ENCODE measurements around the gene P2RX7. TPM values are rescaled to one million over a fixed set of nuclear protein-coding genes. Genes with fewer than 3 reads are reported as not detected.

The P2RX7 gene
- polyA plus RNA-seq, 1 of the 3 experiments (the other 2 are of a cell fraction): 0.43 TPM

DNA sequence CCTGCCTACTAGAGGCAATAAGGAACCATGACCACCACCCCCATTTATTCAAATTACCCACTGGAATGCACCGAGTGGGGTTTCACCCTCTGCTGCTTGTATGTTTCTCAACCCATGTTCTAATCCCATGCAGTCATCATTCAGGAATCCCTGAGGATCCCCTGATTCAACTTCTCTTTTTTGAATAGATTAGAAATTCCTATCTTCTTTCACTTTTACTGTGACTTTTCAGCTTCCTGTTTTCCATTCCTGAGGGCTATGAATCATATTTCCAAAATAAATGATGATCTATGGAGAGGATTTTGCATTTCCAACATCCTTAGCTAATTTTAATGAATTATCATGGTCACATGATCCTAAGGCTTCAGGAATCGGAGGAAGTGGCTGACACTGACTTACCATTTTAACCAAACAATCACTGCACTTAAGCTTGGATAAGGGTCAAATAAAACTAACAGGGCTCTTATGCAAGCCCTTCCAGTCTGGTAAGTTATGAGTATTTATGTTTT lies 57.9 kb downstream of the P2RX7 start:
- Histone ChIP-seq H3K27me3 (ENCODE audit: insufficient read depth) (no peaks in the 10 kb centered on the region), H3K4me1 (ENCODE audit: control insufficient read depth in 1 of 2, insufficient read depth in 2 of 2, low read depth in 1 of 2, low read length in 1 of 2) (peaks cover 0 to 8% of the 10 kb centered on the region in 2 experiments; a peak in 1 of 4 replicates)
- CTCF ChIA-PET: no interaction called here
- TF ChIP-seq, protein P1, sequence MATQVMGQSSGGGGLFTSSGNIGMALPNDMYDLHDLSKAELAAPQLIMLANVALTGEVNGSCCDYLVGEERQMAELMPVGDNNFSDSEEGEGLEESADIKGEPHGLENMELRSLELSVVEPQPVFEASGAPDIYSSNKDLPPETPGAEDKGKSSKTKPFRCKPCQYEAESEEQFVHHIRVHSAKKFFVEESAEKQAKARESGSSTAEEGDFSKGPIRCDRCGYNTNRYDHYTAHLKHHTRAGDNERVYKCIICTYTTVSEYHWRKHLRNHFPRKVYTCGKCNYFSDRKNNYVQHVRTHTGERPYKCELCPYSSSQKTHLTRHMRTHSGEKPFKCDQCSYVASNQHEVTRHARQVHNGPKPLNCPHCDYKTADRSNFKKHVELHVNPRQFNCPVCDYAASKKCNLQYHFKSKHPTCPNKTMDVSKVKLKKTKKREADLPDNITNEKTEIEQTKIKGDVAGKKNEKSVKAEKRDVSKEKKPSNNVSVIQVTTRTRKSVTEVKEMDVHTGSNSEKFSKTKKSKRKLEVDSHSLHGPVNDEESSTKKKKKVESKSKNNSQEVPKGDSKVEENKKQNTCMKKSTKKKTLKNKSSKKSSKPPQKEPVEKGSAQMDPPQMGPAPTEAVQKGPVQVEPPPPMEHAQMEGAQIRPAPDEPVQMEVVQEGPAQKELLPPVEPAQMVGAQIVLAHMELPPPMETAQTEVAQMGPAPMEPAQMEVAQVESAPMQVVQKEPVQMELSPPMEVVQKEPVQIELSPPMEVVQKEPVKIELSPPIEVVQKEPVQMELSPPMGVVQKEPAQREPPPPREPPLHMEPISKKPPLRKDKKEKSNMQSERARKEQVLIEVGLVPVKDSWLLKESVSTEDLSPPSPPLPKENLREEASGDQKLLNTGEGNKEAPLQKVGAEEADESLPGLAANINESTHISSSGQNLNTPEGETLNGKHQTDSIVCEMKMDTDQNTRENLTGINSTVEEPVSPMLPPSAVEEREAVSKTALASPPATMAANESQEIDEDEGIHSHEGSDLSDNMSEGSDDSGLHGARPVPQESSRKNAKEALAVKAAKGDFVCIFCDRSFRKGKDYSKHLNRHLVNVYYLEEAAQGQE (IDR thresholded peaks at IDR 0.05; ENCODE audit: low read depth, low read length): no peak
- no peak for TF ChIP-seq FOXJ3 (CRISPR knock-in tag; IDR thresholded peaks at IDR 0.05)
- TF ChIP-seq, protein P2, sequence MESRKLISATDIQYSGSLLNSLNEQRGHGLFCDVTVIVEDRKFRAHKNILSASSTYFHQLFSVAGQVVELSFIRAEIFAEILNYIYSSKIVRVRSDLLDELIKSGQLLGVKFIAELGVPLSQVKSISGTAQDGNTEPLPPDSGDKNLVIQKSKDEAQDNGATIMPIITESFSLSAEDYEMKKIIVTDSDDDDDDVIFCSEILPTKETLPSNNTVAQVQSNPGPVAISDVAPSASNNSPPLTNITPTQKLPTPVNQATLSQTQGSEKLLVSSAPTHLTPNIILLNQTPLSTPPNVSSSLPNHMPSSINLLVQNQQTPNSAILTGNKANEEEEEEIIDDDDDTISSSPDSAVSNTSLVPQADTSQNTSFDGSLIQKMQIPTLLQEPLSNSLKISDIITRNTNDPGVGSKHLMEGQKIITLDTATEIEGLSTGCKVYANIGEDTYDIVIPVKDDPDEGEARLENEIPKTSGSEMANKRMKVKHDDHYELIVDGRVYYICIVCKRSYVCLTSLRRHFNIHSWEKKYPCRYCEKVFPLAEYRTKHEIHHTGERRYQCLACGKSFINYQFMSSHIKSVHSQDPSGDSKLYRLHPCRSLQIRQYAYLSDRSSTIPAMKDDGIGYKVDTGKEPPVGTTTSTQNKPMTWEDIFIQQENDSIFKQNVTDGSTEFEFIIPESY (IDR thresholded peaks at IDR 0.05; ENCODE audit: borderline replicate concordance, low read depth): no peak
- TF ChIP-seq SMC3 (IDR thresholded peaks at IDR 0.05; ENCODE audit: low read depth, low read length): no peak
- TF ChIP-seq ELF1 (IDR thresholded peaks at IDR 0.05): no peak
- no peak for TF ChIP-seq CHD2 (IDR thresholded peaks at IDR 0.05; ENCODE audit: low read length, partially characterized antibody)
- TF ChIP-seq RCOR1 (IDR thresholded peaks at IDR 0.05; ENCODE audit: low read length): no peak
- TF ChIP-seq EP300 (IDR thresholded peaks at IDR 0.05; ENCODE audit: borderline replicate concordance in 1 of 2, low read depth in 1 of 2, low read length in 1 of 2): no peak
- TF ChIP-seq GABPA (IDR thresholded peaks at IDR 0.05; ENCODE audit: low read depth): no peak
- no peak for TF ChIP-seq FOXM1 (IDR thresholded peaks at IDR 0.05; ENCODE audit: low read depth)
- TF ChIP-seq GATA2 (CRISPR knock-in tag; IDR thresholded peaks at IDR 0.05): no peak
- TF ChIP-seq MXI1 (IDR thresholded peaks at IDR 0.05; ENCODE audit: low read depth, low read length): no peak
- peak; percentile 17; the same call in 1 of the 2 replicates for TF ChIP-seq POLR2AphosphoS5 (IDR thresholded peaks at IDR 0.05; ENCODE audit: low read depth, low read length)
- no peak for TF ChIP-seq NRF1 (IDR thresholded peaks at IDR 0.05; ENCODE audit: low read depth, low read length)
- TF ChIP-seq NFIC (IDR thresholded peaks at IDR 0.05; ENCODE audit: borderline replicate concordance): no peak; the same call in 1 of the 2 replicates
- TF ChIP-seq, protein P3, sequence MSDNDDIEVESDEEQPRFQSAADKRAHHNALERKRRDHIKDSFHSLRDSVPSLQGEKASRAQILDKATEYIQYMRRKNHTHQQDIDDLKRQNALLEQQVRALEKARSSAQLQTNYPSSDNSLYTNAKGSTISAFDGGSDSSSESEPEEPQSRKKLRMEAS (IDR thresholded peaks at IDR 0.05; ENCODE audit: low read depth): no peak
- TF ChIP-seq TCF12 (IDR thresholded peaks at IDR 0.05): peak; percentile 44
- TF ChIP-seq RAD21 (IDR thresholded peaks at IDR 0.05; ENCODE audit: low read length): no peak
- no peak for TF ChIP-seq SIN3A (IDR thresholded peaks at IDR 0.05; ENCODE audit: borderline replicate concordance, low read depth, low read length)
- no peak for TF ChIP-seq EZH2phosphoT487 (IDR thresholded peaks at IDR 0.05; ENCODE audit: borderline replicate concordance, low read depth)
- TF ChIP-seq TEAD4 (IDR thresholded peaks at IDR 0.05; ENCODE audit: borderline replicate concordance, insufficient read depth): 0 out of 2 replicates have a peak, but pooled peaks have one; percentile 53
- TF ChIP-seq, protein P4, sequence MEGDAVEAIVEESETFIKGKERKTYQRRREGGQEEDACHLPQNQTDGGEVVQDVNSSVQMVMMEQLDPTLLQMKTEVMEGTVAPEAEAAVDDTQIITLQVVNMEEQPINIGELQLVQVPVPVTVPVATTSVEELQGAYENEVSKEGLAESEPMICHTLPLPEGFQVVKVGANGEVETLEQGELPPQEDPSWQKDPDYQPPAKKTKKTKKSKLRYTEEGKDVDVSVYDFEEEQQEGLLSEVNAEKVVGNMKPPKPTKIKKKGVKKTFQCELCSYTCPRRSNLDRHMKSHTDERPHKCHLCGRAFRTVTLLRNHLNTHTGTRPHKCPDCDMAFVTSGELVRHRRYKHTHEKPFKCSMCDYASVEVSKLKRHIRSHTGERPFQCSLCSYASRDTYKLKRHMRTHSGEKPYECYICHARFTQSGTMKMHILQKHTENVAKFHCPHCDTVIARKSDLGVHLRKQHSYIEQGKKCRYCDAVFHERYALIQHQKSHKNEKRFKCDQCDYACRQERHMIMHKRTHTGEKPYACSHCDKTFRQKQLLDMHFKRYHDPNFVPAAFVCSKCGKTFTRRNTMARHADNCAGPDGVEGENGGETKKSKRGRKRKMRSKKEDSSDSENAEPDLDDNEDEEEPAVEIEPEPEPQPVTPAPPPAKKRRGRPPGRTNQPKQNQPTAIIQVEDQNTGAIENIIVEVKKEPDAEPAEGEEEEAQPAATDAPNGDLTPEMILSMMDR (IDR thresholded peaks at IDR 0.05): no peak
- TF ChIP-seq TAF1 (IDR thresholded peaks at IDR 0.05; ENCODE audit: borderline replicate concordance, low read depth, low read length): no peak
- TF ChIP-seq, protein P5, sequence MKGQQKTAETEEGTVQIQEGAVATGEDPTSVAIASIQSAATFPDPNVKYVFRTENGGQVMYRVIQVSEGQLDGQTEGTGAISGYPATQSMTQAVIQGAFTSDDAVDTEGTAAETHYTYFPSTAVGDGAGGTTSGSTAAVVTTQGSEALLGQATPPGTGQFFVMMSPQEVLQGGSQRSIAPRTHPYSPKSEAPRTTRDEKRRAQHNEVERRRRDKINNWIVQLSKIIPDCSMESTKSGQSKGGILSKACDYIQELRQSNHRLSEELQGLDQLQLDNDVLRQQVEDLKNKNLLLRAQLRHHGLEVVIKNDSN (IDR thresholded peaks at IDR 0.05; ENCODE audit: borderline replicate concordance, low read depth): peak; percentile 65; the same call in 1 of the 2 replicates
- TF ChIP-seq, protein P6, sequence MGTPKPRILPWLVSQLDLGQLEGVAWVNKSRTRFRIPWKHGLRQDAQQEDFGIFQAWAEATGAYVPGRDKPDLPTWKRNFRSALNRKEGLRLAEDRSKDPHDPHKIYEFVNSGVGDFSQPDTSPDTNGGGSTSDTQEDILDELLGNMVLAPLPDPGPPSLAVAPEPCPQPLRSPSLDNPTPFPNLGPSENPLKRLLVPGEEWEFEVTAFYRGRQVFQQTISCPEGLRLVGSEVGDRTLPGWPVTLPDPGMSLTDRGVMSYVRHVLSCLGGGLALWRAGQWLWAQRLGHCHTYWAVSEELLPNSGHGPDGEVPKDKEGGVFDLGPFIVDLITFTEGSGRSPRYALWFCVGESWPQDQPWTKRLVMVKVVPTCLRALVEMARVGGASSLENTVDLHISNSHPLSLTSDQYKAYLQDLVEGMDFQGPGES (IDR thresholded peaks at IDR 0.05; ENCODE audit: low read depth, low read length): no peak

More for the DNA sequence above, 57.9 kb downstream of the P2RX7 start:
- peak overlapping the region; percentile 57; the same call in 1 of the 2 replicates for H2AFZ ChIP-seq (ENCODE audit: low read depth)
- POLR2A ChIA-PET: no interaction called here
- H3K4me3 ChIP-seq (ENCODE audit: low read depth in 2 of 2, low read length in 1 of 2): no peak overlapping the region
- H3K27ac ChIP-seq (ENCODE audit: low read depth in 2 of 2, low read length in 1 of 2): peak overlapping the region in 1 of 2 experiments; percentile 76; a peak in 2 of 4 replicates
- no peaks in the 10 kb centered on the region for H3K36me3 ChIP-seq (replicated peaks in 1 of 2; ENCODE audit: control insufficient read depth in 1 of 2, insufficient read depth in 2 of 2, low read length in 1 of 2)
- 38% methylated on average over 2 of the region's 2 CpGs for WGBS (ENCODE audit: low lambda C conversion rate)
- DNase-seq: no peak
- peak overlapping the region; percentile 16; the same call in 1 of the 2 replicates for H3K4me2 ChIP-seq
- no peaks in the 10 kb centered on the region for H3K9me2 ChIP-seq
- no peaks in the 10 kb centered on the region for H4K20me1 ChIP-seq (ENCODE audit: insufficient read depth)
- no peaks in the 10 kb centered on the region for H3K9me3 ChIP-seq
- no peaks in the 10 kb centered on the region for H3K79me2 ChIP-seq (ENCODE audit: insufficient read depth)
- H3F3A ChIP-seq (replicated peaks; ENCODE audit: insufficient read depth): peaks cover 4% of the 10 kb centered on the region
- H3K9ac ChIP-seq: 0 out of 2 replicates have a peak overlapping the region, but pooled peaks have one; percentile 8
